GM12878 (cell line): ENCODE data around the gene MACROD2.

ENCODE experiments used
- CTCF ChIP-seq, 3 experiments: IDR thresholded peaks in 2 of 3; conservative IDR thresholded peaks in 1 of 3; 2 replicates each; pipeline ENCODE4 v1.5.1; 2011; ENCODE audit warnings: low read depth in 3 of 3, low read length in 3 of 3, mild to moderate bottlenecking in 3 of 3, control low read depth in 2 of 3, moderate library complexity in 2 of 3, inconsistent platforms in 1 of 3, mixed read lengths in 1 of 3; ENCODE audit not compliant: control insufficient read depth in 2 of 3, insufficient read depth in 1 of 3; ENCODE audit errors: extremely low read depth in 1 of 3
- EZH2 ChIP-seq: IDR thresholded peaks from 2 replicates; pipeline ENCODE4 v1.6.1; 2012; ENCODE audit warnings: low read depth, mild to moderate bottlenecking, control low read depth, inconsistent platforms, low read length, borderline replicate concordance; ENCODE audit not compliant: control insufficient read depth
- MYC ChIP-seq: IDR thresholded peaks from 2 replicates; pipeline ENCODE4 v1.6.1; 2011; ENCODE audit warnings: mild to moderate bottlenecking, low read length, moderate library complexity, inconsistent platforms; ENCODE audit not compliant: insufficient read depth, insufficient replicate concordance, insufficient read length, severe bottlenecking
- NBN ChIP-seq: fragments of 450-650 bp; IDR thresholded peaks from 2 replicates; pipeline ENCODE4 v1.6.1; 2016
- RB1 ChIP-seq: fragments of 450-650 bp; formaldehyde crosslinking; IDR thresholded peaks from 2 replicates; pipeline ENCODE4 v1.6.1; 2017; ENCODE audit warnings: mild to moderate bottlenecking, borderline replicate concordance
- RFX5 ChIP-seq: IDR thresholded peaks from 2 replicates; pipeline ENCODE4 v1.6.1; 2011; ENCODE audit warnings: low read depth, low read length, improper control_type of control experiment
- TBL1XR1 ChIP-seq: IDR thresholded peaks from 2 replicates; pipeline ENCODE4 v1.6.1; 2012; ENCODE audit warnings: low read depth, low read length, improper control_type of control experiment
- TCF7 ChIP-seq: IDR thresholded peaks from 2 replicates; pipeline ENCODE4 v1.6.1; 2014; ENCODE audit warnings: antibody characterized with exemption, borderline replicate concordance
- USF2 ChIP-seq: IDR thresholded peaks from 2 replicates; pipeline ENCODE4 v1.6.1; 2011; ENCODE audit warnings: low read depth, low read length, improper control_type of control experiment, borderline replicate concordance

- TF ChIP-seq EZH2 (no peak), USF2 (no peak), CTCF (IDR thresholded peaks at IDR 0.05 in 2 of 3, conservative IDR thresholded peaks at IDR 0.05 in 1 of 3; ENCODE audit: control insufficient read depth in 2 of 3, extremely low read depth in 1 of 3, insufficient read depth in 1 of 3, low read depth in 3 of 3, low read length in 3 of 3) (no peak), TCF7 (no peak), NBN (no peak), TBL1XR1 (no peak), RB1 (no peak), RFX5 (no peak), MYC (no peak)
Measured at GRCh38 chr20:15860850-15861249, 1865.5 kb downstream of the MACROD2 start.
